Activated T-cell treated with anti-CD3 and anti-CD28 coated beads for 24 hours (primary cell): ENCODE measurements around the gene ABCG5.

ENCODE experiments used
- DNase-seq: peaks from one replicate; pipeline ENCODE4 v3.0.0-alpha.2; 2020; ENCODE audit warnings: low read depth

ABCG5 gene

DNA sequence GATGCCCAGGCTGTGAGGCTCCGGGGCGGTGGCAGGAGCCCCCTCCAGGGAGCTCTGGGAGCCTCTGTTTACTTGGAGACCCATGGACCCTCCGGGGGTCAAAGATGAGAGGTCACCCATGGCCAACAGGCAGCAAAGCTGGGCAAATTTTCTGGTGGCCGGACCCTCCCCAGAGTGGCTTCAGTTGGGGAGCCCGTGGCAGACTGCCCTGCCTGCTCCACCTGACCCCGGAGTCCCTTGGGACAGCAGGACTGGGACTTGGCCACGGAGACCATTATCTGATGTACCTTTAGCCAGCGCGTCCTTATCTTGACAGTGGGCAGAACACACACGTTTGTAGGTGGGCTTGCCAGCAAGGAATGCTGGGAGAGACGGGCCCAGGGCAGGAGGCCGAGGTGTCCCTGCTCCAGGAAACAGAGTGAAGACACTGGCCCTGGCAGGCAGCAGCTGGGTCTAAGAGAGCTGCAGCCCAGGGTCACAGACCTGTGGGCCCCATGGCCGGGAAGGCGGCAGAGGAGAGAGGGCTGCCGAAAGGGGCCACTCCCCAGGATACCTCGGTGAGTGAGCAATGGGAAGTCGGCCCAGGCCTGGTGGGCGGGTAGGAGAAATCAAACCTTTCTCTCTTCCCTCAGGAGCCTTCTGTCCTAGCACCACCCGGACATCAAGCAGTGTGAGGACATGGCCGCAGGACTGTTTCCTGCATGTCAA, at the start of gene ABCG5, which contains the start of gene ABCG8:
TSS of gene ABCG5 (minus strand) at position 280 of the 708 bp plus-strand sequence. CDS start at position 120, 160 bp downstream.
TSS of gene ABCG8 (plus strand) at position 412 of the 708 bp plus-strand sequence. CDS start at position 495, 83 bp downstream.
- no peak for DNase-seq

- no peak for DNase-seq
These were observed 48.5 kb upstream of the ABCG5 start for GRCh38 chr2:43887176-43887575.

- no peak for DNase-seq
These were observed 46.5 kb upstream of the ABCG5 start for GRCh38 chr2:43885132-43885632.

GRCh38 chr2:43884689-43885088, 46.0 kb upstream of the ABCG5 start:
- no peak for DNase-seq

DNA sequence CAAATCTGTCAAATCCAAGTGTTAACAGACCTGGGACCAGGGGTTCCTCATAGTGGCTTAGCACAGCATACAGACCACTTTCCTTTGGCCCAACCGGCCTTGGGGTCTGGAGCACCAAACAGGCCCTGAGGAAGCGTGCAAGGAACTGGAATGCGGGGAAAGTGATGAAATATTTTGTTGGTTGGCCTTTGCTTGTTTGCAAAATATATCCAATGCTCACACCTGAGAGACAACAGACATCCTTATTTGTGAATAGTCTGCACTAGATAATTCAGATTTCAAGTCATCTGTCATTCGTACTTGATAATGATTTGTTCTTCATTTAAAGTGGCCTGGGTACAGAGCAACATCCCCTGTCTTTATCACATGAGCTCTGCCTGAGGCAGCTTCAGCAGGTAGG, 43.7 kb upstream of the ABCG5 start:
- no peak for DNase-seq

GRCh38 chr2:43880952-43881351, 42.3 kb upstream of the ABCG5 start:
- DNase-seq = no peak

DNA sequence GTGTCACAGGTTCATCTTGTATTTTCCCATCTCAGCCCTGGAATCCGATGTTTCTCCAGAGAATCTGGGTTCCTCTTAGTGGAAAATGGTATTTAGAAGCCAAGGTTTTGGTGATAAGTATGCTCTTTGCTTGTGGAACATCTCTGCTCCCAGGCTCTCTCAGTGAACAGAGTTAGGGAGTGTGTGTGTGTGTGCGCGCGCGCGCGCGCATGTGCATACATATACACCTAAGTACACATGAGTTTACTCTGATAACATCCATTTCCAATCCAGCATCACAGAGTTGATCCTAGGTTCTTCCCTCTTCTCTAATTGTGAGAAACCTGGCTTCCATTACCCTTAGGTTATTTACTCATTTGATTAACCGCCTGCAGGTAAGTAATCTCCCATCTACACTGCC, 41.8 kb upstream of the ABCG5 start:
- DNase-seq = no peak

GRCh38 chr2:43879261-43879660, 40.6 kb upstream of the ABCG5 start:
- no peak for DNase-seq

- DNase-seq = peak; percentile 56
These were observed 39.3 kb upstream of the ABCG5 start for GRCh38 chr2:43877782-43878464.

DNA sequence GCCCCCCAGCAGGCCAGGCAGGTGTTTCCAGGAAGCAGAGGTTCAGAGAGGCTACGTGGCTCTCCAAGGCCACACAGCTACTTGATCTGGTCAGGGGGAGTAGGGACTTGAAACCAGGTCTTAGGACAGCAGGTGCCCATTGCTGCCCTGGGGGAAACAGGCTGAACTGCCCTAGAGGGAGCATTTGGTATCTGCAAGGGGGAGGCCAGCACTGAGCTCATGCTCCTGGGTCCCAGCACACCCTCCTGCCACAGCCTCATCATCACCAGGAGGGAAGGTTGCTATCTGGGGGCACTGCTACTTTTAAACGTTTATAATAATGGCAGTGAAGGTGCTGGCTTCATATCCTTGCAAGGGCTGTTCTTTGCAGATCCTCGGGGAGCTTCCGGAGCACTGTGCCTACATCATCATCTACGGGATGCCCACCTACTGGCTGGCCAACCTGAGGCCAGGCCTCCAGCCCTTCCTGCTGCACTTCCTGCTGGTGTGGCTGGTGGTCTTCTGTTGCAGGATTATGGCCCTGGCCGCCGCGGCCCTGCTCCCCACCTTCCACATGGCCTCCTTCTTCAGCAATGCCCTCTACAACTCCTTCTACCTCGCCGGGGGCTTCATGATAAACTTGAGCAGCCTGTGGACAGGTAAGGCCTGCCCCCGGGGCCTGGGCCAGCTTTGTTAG, 36.3 kb upstream of the ABCG5 start:
- DNase-seq = no peak

DNA sequence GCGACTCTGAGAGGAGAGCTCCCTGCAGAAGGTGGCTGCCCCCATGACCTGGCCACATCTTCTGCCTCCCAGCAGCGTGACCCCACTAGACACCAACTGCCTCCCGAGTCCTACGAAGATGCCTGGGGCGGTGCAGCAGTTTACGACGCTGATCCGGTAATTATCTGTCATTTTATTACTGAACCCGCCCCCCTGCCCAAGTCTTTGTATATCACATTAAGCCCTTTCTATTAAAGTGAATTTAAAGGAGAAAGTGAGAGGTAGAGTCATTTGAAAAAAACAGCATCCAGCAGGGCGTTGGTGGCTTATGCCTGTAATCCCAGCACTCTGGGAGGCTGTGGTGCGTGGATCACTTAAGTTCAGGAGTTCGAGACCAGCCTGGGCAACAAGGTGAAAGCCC, 33.5 kb upstream of the ABCG5 start:
- DNase-seq = no peak

GRCh38 chr2:43855292-43855691, 16.7 kb upstream of the ABCG5 start:
- DNase-seq = no peak

DNA sequence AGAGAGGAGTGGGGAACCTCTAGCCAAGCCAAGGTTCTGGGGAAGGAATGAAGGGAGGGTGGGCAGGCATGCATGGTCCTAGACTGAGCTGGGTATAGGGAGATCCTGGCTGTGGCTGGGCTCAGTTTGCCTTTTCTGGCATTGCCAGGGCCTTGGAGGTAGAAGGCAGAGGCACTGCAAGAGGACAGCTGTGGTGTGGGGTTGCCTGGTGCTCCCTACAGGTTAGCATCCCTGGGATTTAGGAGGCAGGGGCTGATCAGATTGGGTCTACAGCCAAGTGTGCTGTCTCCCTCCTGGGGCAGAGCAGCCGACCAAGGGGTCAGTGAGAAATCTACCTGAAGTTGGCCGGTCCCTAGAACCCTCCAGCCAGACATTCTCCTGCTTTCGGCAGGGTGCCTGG, 16.0 kb upstream of the ABCG5 start:
- DNase-seq = no peak

DNA sequence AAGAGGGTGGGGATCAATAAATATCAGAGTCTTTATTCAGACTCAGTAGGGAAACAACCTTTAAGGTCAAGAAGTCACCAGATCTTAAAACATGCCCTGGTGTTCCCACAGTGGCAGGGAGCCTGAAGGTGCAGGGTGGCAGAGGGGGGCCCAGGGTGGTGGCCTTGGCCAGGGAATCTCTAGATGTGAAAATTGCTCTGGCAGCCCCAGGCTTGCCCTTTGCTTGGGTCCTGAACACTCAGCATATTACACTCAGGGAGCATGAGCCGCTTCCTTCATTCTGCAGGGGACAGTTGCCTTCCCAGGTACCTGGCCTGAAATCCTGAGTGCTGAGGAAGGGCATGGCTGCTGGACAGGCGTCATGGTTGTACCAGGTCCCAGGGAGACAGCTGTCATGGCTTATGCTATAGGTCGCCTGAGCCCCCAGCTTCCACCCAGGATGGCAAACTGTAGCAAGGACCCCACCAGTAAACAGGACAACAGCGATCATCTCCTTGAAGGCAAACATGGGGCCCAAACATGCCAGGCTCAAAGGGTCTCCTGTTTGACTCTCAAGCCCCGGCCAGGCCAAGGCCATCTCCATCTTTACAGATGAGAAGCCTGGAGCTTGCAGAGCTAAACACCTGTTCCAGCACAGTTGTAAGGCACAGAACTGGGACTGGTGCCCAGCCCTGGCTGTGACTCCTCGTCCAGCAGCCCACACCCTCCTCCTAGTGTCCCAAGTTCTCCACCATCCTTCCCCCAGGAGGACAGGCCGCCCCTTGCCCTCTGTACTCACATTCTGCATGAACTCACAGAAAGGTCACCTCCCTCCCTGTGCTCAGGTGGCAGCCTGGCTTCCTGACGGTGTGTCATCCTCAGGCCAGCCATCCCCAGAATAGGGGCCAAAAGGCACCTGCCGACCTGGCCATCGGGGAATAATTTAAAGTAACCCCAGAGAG, 14.8 kb upstream of the ABCG5 start:
- DNase-seq = no peak

GRCh38 chr2:43852196-43852730, 13.6 kb upstream of the ABCG5 start:
- no peak for DNase-seq

DNA sequence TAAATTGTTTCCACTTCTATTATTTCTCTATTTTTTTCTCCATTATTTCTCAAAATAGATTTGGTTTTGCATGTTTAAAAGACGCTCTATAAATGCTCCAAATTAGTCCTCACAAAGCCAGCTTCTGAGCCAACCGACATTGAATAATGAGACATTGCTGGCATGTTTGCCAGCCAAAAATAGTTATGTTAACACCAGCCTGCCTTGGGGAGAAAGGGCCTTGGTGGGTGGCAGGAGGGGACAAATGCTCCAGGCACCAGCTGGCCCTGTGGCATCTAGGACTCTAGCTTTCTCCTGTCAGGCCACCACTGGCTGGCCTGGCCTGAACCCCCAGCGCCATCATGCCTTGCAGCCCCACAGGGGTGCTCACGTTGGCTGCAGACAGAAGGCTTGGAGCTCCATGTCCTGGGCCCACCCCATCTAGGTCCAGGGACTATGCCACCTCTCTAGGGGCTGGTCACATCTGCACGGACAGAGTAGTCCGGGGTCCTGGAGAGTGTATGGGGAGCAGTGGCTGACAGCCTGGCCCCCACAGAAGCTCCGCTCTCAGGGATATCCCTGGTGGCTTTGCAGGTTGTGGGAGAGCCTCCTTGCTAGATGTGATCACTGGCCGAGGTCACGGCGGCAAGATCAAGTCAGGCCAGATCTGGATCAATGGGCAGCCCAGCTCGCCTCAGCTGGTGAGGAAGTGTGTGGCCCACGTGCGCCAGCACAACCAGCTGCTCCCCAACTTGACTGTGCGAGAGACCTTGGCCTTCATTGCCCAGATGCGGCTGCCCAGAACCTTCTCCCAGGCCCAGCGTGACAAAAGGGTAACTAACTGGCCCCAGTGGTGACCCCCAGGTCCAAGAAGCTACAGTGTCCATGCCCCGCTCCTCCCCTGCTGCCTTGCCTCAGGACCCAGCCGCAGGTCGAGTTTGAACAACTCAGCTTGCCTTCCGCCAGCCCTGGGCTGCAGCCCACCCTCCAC, 12.7 kb upstream of the ABCG5 start:
- DNase-seq = no peak

DNA sequence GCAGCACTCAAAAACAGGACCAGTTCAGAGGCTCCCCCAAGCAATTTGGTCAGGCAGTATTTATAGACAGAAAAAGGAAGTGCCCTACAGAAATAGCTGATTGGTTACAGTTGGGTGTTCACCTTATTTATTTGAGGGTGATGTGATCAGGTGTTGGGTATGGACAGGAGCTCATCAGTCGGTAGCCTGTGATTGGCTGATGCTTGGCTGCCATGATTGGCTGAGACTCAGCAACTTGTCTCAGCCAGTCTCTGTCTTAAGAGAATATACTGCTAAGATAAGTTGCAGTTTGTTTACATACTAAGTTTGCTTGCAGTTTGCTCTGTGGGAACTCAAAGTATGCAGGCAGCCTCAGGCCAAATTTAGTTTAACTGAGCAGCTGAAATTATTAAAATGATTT, 9.6 kb upstream of the ABCG5 start:
- DNase-seq = no peak

- DNase-seq = no peak
These were observed 7.6 kb upstream of the ABCG5 start for GRCh38 chr2:43846140-43846793.

DNA sequence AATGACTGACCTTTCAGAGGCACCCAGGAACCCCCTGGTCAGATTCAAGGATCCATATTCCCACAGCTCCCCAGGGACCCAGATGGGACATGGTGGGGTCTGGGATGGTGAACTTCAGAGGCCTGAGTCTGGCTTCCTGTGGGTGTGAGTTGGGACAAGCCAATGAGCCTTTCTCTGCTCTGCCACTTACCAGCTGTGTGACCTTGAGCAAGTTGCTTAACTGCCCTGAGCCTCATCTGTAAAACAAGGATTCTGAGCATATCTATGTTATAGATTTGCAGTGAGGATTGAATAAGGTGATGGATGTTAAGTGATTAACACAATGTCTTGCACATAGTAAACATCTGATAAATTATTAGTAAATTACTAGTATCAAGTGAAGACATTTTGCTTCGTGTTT, 6.5 kb upstream of the ABCG5 start:
- DNase-seq = no peak

DNA sequence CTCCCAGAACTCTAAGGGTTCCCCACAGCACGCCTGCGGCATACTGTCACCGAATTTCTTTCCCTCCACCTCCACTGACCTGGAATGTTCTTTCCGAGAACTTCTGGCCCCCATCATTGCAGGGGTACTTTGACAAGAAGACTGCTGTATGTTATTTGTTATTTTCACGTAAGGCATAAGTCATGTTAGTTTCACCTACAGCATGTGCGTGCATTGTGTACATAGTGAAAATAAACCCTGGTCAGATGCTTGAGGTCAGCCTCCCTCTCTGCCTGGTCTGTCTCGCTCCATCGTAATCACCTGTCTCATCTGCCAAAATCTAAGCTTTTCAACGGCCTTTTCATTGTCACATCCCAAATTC, 4.2 kb upstream of the ABCG5 start:
- no peak for DNase-seq
